ENCODE data around the gene TIMMDC1. TPM values are rescaled to one million over a fixed set of nuclear protein-coding genes. Genes with fewer than 3 reads are reported as not detected.

TIMMDC1 gene
- total RNA-seq = 57.8 and 62.3 TPM in 2 replicates

GRCh38 chr3:119498186-119499011 lies at the start of gene TIMMDC1:
TIMMDC1 (plus strand) TSS chr3:119498547; CDS start chr3:119498734, 187 bp downstream.

GRCh38 chr3:119463171-119464169 lies 34.9 kb upstream of the TIMMDC1 start, which contains the start of gene TMEM39A:
TMEM39A (minus strand) TSS chr3:119463615; CDS start chr3:119462074, 1,541 bp downstream.

GRCh38 chr3:119559441-119559963 lies 61.2 kb downstream of the TIMMDC1 start, which contains the start of gene CD80:
CD80 (minus strand) TSS chr3:119559614; CDS start chr3:119557728, 1,886 bp downstream.

Other genes starting within 250 kb of the TIMMDC1 start
- 7.6 and 10.5 TPM in 2 replicates for gene ARHGAP31, start 204.2 kb upstream of the TIMMDC1 start, total RNA-seq
- 39.1 and 50.7 TPM in 2 replicates for gene TMEM39A, start 34.9 kb upstream of the TIMMDC1 start, total RNA-seq
- gene POGLUT1, start 29.6 kb upstream of the TIMMDC1 start, total RNA-seq = 18.6 and 33.8 TPM in 2 replicates
- 0.19 TPM in 1 of 2 replicates, not detected in the other for gene CD80, start 61.1 kb downstream of the TIMMDC1 start, total RNA-seq
- 5.6 and 7.5 TPM in 2 replicates for gene ADPRH, start 80.9 kb downstream of the TIMMDC1 start, total RNA-seq
- gene PLA1A, start 99.3 kb downstream of the TIMMDC1 start, total RNA-seq = not detected in 2 replicates
- gene POPDC2, start 162.0 kb downstream of the TIMMDC1 start, total RNA-seq = 0.56 and 0.58 TPM in 2 replicates
- gene COX17, start 178.9 kb downstream of the TIMMDC1 start, total RNA-seq = 14.9 and 21.3 TPM in 2 replicates
- gene CFAP91, start 204.5 kb downstream of the TIMMDC1 start, total RNA-seq = 0.38 and 0.85 TPM in 2 replicates

Measured in regular cardiac myocyte (primary cell).